NCI-H1930 (cell line): Measurements from ENCODE around the gene LPIN1.

Experiments
- DNase-seq, 2 experiments: peaks; one replicate each; lab custom pipeline; 2025; lab: John Stamatoyannopoulos, UW

Gene LPIN1

DNA sequence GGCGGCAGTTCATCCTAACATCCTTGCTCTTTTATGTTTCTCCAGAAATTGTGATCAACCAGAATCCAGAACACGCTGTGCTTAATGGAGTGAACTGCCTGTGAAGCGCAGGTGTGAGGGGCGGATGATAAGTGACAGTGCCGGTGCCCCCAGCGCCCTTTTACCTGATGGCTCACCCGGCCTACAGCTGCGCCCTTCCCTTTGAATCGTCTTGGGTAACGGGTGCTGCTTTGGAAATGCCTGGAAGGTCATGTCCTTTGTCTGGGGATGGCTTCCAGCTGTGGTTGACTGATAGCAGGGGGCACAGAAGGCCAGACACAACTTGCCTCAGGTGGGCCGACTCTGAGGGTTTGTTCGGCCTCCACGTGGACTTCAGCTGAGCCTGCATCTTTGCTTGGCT, 119.4 kb downstream of the LPIN1 start:
- no peak for DNase-seq

DNA sequence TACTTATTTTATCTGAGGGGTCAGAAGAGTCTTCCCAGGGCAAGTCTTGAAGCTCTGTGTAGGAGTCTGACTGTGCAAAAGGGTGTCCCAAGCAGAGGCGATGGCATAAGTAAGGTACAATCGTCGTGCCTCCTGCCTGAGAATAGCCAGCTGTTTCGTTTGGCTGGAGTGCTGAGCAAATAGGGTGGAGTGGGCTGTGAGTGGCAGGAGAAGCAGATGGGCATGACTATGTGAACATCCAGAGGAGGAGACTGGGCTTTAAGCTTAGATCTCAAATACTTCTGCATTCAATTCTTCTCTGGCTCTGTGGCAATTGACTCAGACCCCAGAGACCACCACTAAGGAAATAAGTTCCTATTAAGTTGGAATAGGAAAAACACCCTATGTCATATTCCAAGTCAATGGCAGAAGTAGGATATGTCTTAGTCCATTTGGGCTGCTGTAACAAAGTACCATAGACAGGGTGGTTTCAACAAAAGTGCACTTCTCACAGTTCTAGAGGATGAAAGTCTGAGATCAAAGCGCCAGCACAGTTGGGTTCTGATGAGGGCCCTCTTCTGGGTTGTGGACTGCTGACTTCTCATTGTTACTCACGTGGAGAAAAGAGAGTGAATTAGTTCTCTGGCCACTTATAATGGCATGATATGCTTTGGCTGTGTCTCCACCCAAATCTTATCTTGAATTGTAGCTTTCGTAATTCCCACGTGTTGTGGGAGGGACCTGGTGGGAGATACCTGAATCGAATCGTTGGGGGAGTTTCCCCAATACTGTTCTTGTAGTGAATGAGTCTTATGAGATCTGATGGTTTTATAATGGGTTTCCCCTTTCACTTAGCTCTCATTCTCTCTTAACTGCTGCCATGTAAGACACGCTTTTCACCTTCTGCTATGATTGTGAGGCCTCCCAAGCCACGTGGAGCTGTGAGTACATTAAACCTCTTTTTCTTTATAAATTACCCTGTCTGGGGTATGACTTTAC, 120.2 kb downstream of the LPIN1 start:
- no peak for DNase-seq

DNA sequence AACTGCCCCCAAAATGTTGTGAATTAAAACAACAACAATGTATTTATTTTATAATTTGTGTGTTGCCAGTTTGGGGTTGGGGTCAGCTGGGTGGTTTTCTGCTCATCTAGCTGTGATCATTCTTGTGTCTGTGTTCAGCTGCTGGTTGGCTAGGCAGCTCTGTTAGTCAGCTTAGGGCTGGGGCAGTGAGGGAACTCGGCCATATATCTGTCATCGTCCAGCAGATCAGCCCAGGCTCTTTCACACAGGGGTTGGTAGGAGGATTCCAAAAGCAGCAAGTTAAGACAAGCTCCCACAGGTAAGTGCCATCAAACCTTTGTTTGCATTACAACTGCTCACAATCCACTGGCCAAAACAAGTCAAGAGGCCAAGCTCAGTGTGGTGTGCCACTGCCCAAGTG, 121.5 kb downstream of the LPIN1 start:
- DNase-seq = no peak

DNA sequence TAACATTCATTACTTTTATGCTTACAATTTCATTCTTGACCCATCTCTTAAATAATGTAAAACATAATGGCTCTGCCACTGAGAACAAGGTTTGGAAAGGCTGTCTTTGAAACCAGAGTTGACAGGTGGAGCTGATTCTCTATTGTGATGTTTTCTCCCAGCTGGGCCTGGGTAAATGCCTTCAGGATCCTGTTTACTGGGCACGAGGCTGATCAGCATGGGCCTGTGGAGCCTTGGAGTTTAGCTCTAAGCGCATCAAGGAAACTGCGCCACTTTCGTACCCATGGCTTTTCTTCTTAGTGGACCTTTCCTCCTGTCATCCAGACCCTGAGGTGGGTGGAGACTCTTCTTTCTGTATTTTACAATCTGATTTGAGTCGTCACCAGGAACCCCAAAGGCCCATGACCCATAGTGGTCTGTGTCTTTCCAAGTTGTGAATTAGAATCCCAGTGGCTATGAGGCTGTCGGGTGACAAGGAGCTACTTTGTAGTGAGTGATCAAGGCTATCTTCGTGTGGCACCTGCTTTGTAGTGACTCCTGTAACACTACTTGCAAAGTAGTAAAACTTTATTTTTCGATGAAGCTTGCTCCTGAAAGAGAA, 123.1 kb downstream of the LPIN1 start:
- DNase-seq = no peak

DNA sequence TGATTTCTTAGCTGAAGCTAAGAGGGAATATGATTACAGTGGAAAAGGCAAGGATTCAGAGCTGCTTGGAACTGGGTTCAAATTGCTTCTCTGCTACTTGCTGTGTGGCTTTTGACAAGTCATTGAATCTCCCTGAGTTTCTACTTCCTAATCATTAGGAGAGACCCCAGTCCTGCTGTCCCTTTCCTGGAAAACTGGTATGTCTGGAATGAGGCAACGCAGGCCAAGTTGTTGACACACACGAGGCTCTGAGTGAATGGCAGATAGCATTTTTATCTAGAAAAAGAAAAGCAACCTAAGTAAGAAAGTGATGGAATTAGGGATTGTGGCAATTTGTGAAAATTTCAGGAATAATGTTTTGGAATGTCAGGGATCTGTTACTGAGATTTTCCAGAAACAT, 123.6 kb downstream of the LPIN1 start:
- no peak for DNase-seq

DNA sequence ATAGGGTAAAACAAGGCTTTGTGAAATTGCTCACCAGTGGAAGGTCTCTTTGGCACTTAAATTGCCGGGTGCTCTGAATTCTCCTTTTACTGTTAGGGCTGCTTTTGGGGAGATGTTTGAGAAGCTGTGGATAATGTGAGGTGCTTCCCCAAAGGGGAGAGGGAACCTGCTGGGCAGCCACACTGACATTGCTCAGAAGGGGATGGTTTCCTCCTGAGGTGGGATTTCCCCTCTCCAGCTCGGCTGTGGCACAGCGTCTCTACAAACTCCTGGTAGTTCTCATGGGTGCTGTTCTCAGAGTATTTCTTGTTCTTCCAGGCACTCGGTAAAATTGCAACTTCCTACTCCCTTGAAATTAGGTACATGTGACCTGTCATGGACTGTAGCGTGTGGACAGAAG, 124.2 kb downstream of the LPIN1 start:
- DNase-seq = no peak

DNA sequence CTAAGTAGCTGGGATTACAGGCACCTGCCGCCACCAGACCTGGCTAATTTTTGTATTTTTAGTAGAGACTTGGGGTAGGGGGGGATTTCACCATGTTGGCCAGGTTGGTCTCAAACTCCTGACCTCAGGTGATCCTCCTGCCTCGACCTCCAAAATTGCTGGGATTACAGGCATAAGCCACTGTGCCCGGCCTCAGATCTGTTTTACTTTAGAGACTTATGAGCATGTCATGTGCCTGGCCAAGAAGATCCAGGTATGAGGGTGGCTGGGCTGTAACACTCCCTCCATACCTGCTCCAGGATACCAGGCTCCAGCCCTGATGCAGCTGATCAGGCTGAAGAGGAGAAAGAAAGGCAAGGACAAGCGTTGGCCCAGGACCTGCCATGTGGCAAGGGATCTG, 125.0 kb downstream of the LPIN1 start:
- no peak for DNase-seq

DNA sequence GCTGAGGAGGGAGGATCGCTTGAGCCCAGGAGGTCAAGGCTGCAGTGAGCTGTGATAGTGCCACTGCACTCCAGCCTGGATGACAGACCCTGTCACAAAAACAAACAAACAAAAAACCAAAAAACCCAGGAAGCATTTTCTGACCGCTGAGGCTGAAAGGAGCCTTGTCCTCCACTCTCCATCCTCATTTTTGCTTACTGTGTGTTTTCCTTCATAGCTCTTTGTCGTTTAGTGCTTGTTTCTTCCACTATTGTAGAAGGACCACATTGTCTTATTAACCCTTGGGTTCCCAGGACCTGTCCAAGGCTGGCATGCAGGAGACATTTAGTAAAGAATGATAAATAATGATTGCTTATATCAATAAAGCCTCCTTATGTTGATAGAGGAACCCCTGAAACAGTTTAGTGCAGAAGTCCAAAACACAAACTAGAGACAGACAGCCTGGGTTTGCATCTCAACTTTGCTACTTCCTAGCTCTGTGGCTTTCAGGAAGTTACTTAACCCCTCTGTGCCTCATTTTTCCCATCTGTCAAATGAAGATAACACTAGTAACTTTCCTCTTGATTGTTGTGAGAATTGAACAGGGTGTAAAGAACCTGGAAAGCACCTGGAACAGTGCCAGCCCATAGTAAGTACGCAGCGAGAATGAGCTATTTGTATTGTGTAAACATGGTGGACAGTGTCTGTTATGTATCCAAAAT, 126.0 kb downstream of the LPIN1 start:
- no peak for DNase-seq

DNA sequence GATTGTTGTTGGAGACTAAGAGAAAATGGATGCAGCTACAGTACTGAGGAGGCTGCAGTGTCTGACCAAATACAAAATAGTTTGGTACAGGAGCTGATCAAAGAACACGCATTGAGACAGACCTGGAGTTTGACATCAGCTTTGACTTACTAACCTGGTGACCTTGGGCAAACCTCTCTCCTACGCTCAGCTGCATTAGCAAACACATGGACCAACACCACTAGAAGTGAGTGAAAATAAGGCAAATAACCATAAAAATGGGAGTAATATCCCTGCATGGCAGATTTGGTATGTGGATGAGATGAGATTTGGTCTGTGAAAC, 126.5 kb downstream of the LPIN1 start:
- no peak for DNase-seq

DNA sequence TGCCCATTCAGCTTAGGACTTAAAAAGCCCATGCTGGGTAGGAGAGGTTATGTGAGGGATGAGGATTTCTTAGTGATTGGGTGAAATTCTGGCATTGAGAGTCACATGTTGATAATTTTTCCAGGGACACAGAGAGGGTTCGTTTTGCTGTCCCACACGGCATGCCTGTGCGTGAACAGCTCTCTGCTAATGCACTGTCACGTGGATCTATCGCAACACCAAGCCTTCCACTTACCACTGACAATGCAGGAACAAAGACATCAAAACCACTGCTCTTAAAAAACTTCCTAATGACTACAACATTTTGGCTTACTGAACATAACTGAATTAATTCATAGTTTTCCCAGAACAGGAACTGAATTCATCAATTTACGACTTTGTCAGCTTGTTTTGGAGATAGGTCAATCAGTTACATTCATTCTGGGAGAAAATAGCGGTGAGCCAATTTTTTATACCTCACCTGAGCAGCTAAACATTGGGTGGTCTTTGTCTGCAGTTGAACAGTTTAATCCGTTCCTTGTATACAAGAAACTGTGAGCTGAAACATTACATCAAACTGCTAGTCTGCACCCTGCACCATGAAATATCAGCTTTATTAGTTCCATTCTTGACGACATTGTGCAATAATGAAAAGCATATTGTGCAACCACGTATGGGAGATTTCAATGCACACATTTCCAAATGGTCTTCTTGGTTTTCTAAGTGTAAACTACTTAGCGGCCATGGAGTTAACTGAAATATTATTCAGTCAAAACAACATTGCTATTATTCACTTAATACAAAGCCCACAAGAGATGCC, 127.1 kb downstream of the LPIN1 start:
- DNase-seq = no peak

DNA sequence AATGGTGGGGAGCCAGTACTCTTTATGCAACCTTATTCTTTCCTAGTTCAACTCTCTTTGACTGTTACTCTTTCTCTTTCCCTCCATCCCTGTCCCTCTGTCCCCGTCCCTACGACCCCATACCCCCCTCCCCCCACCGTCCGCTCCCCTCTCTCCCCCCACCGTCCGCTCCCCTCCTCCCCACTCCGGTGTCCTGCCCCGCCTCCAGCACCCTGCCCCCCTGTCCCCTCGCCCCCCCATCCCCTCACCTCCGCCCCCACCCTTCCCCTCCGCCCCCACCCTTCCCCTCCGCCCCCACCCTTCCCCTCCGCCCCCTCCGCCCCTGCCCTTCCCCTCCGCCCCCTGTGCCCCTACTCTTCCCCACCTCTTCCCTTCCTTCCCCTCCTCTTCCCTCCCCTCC, 128.4 kb downstream of the LPIN1 start:
- DNase-seq = no peak

DNA sequence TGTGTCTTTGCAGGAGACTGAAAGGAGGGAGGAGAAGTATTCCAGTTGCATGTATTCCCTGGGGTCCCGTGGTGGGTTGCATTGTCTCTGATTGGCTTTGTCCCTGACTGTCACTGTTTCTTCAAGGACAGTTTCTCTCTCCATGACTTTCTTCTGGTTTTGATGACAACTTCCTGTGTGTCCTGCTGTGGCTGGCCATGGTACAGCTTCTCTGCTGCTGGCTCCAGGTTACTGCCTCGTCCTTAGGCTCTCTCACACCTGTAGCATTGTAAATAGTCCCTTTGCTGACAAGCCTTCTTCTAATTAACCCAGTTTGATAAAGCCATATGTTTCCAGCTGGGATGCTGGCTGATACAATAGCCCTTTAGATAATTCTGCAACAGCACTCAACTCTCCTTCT, 129.0 kb downstream of the LPIN1 start:
- DNase-seq = no peak

DNA sequence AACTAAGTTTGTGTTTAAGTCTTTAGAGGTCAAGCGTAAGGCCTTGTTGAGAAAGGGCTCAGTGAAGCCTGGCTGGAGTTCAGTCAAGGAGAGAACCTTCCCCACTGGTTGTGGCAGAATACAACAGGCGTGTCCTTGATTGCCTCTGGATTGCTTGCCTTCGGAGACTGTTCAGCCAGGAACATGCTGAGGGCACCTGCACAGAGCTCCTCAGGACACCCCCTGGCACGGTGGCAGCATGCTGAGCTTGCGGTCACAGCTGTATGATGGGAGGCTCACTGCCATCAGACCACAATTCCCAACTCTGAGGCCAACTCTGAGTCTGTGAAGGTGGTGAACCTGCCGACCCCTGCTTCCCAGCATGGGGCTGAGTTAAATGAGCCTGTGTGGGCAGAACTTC, 130.0 kb downstream of the LPIN1 start:
- no peak for DNase-seq

DNA sequence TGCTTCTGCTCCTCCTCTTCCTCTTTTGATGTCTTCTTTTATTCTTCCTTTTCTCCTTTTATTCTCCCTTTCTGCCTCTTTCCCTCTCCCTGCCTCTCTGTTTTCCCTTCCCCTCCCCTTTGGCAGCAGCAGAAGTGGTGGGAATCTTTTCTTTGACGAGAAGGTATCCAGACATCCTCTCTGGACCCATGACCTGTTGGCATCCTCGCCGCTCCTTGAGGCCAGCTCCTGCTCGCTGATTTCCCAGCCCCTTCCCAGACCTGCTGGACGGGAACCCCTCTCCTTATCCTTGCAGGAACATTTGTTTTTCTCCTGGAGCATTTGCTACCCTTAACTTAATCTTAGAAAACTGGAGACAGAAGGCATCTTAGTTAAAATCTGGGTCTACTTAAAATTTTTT, 130.5 kb downstream of the LPIN1 start:
- DNase-seq = no peak
